Activated CD8-positive, alpha-beta memory T cell treated with anti-CD3 and anti-CD28 coated beads, Interleukin-2, amount 50 U/mL, for 48 hours (primary cell): Measurements from ENCODE around the gene FAM193B.
"Not testable (repeated sequence)": the region's sequence is repeated elsewhere in the genome, so short reads cannot be mapped to it uniquely, and the experiment has no call there.

Experiments used
- DNase-seq: peaks from one replicate; pipeline ENCODE4 v3.0.0-alpha.2; 2020

The FAM193B gene

GRCh38 chr5:177536386-177536785 lies 18.0 kb downstream of the FAM193B start:
- DNase-seq: no peak

GRCh38 chr5:177535125-177535524 lies 19.2 kb downstream of the FAM193B start:
- no peak for DNase-seq

DNA sequence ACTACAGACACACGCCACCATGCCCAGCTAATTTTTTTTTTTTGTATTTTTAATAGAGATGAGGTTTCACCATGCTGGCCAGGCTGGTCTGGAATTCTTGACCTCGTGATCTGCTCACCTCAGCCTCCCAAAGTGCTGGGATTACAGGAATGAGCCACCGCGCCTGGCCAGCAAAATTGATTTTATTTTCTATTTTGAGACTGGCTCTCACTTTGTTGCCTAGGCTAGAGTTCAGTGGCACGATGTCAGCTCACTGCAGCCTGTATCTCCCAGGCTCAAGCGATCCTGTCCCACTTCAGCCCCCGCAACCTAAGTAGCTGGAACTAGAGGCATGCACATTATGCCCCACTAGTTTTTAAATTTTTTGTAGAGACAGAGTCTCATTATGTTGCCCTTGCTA lies 19.9 kb downstream of the FAM193B start:
- DNase-seq: not testable (repeated sequence)

- DNase-seq: no peak
Observed at GRCh38 chr5:177531209-177531940, 23.0 kb downstream of the FAM193B start.

- no peak for DNase-seq
Observed at GRCh38 chr5:177530638-177531037, 23.7 kb downstream of the FAM193B start.

DNA sequence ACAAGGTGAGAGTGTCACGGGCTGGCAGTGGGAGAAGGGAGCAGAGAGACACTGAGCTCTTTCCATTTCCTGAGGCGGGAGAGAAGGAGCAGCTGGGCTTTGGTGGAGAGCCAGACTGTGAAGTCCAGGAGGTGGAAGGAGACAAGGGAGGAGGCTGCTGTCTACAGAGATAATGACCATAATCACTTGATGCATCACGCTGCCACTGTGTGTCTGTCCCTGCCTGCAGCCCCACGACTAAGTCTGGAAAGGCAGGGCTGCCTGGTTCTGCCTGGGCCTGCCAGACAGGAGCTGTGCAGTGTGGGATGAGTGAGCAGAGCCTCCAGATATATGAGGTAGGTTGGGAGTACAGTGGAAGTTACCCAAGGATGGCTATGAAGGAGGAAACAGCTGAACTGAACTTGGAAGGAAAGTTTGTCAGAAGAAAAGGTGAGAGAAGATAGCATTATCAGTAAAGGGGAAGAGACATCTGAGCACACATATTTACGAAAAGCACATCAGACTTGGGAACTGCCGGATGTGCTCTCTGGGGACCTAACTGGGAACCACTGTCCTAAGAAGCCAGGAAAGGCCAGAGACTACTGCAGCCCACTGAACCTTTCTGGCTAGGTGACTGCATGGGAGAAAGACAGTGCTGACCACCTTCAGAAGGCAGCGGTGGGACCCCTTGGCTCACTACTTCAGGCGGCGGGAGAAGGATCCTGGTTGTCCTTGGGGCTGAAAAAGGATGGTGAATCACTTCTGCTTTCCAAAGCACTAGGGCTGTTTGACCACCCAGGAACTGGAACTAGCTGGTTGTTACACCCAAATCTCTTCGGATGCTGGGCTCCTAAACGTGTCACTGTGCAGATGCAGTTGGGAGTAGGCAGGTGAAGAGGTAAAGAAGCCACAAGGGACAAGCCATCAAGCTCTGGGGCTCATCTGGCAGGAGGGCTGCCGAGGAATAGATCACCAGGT lies 24.8 kb downstream of the FAM193B start:
- DNase-seq: no peak

DNA sequence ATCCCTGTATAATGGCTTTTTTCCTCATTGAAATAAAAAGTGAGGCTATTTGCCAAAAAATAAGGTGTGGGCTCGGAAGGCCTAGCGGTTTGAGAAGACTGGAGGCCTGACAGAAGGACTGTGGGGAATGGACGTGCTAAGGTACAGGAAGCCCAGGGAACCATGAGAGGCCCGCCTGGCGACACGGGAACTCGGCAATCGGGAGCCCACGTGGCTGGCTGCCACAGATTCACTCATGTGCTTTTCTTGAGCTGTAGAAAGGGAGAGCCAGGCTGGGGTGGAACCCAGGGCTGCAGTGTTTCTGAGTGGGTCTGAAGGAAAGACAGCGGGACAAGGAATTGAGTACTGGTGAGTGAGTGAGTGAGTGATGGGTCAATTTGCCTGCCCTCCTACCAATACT lies 25.7 kb downstream of the FAM193B start:
- DNase-seq: no peak

GRCh38 chr5:177527595-177527994 lies 26.8 kb downstream of the FAM193B start:
- no peak for DNase-seq

DNA sequence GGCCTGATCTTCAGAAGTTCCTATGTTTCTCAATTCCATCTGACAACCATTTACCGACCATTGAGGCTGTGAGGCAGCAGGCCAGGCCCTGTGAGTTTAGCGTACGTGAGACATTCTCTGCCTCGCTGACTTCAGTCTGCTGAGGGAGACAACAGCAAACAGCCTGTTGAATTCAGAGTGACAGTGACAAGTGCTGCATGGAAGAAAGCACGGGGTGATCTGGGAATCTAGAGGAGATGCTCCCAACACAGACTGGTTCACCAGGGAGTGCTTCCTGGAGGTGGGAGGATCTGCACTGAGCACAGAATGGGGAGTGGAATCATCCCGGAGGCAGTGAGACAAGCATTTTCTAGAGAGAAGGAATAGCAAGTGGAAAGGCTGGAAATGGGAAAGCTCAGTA lies 27.6 kb downstream of the FAM193B start:
- no peak for DNase-seq

GRCh38 chr5:177526191-177526590 lies 28.2 kb downstream of the FAM193B start:
- no peak for DNase-seq

DNA sequence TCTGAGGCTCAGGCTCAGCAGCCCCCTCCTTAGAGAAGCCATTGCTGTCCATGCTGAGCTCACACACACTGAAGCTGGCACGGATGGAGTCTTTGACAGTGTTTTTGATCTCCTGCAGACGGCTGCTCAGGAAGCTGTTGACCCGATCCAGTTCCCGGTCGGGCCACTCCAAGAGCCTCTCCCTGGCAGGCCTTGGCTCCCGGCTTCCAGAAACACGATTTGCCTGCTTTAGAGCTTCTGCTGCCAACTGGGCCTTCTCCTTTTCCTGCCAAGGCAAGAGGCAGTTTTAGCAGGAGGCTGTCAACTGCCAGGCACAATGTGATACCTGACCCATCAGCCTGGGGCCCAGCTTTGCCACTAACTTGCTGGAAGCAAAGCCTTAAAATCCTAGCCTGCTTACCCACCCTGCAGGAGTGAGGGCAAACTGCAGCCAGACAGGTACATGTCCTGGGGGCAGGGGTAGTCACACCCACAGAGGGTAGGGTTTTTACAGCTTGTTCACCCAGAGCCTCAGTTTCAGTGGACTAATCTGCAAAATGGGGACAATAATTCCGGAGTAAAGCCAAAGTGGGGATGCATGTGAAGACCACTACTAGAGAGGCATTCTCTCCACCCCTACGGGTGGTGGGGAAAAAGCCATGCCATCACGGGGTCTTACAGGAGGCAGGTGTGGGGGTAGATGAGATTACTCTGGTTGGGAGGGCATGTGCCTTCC lies 29.3 kb downstream of the FAM193B start:
- peak; percentile 46 for DNase-seq

- DNase-seq: peak; percentile 47
Observed at GRCh38 chr5:177524539-177524900, 29.8 kb downstream of the FAM193B start.

- no peak for DNase-seq
Observed at GRCh38 chr5:177523711-177524538, 30.4 kb downstream of the FAM193B start.

DNA sequence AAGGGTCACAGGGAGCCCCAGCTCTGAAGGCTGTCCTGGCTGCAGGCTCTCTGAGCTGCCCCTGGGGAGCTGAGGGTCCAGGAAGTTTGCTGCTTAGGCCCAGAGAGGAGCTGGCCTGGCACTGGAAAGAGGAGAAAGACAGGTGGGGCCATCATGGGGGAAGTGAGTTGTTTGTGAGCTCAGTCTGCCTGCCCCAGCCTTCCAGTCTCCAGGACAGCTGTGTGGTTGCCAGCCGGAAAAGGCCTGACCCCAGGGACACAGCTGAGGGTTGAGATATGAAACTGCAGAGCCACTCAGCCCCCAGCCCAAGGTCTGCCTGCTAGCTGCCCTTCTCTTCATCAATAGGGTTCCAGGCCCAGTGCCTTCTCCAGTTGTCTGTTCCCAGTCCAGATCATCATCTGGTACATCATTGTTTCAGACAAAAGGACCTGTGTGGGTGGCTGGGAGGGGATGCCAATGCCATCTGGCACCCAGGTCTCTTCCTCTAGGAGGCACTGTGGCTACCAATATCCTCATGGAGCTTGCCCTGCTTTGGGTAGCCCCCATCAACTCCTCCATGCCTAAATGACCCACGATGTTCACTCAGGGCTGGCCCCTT lies 33.3 kb downstream of the FAM193B start:
- no peak for DNase-seq

- no peak for DNase-seq
Observed at GRCh38 chr5:177520271-177520670, 34.1 kb downstream of the FAM193B start.

GRCh38 chr5:177519463-177520235 lies 34.7 kb downstream of the FAM193B start:
- DNase-seq: no peak

DNA sequence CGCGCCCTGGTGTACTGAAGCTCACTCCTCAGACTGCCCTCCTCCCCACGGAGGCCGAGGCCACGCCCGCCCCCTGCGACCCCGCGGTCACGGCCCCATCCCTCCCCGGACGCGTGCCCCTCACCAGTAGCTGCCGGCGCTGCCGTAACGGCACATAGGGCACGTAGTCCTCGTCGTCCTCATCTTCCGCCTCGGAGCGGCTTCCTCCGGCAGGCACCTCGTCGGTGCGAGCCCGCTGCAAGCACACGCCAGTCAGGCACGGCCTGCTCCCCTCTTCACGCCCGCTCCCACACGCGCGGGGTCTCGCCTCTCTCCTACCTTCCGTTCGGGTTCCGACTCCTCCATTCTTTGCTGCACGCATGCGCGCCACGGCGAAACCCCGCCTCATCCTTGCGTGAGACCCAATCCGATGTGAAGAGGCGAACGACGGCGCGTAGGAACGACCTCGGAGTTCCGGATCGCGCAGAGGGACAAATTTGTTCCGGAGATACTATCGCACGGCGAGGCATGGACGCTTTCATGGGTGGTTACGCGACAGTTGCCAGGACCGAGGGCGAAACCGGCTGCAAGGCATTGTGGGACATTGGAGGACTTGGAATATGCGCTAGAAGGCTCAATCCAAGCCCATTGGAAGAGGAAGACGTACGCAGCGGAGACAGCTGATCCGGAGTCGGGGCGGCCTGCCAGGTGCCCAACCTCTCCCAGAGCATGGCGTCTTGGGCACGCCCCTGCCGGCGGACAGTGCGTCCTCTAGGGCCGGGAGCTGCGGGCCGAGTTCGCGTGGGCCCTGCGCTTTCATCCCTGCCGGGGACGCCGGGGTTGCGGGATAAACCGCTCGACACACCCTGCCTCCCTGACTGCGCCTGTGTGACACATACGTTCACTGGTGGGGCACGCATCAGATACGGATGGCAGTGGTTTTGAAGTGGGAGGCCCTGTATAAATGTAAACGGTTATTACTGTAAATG lies 37.5 kb downstream of the FAM193B start, which contains the start of gene DDX41:
DDX41 (minus strand) TSS at position 361 of the 968 bp plus-strand sequence; CDS start at position 345, 16 bp downstream.
- peak; percentile 97 for DNase-seq

GRCh38 chr5:177515580-177515979 lies 38.8 kb downstream of the FAM193B start:
- DNase-seq: no peak

GRCh38 chr5:177514541-177514940 lies 39.8 kb downstream of the FAM193B start:
- DNase-seq: no peak

GRCh38 chr5:177513500-177513899 lies 40.9 kb downstream of the FAM193B start:
- DNase-seq: no peak
